ENCODE data around the gene RNF208.

RNF208 gene

DNA sequence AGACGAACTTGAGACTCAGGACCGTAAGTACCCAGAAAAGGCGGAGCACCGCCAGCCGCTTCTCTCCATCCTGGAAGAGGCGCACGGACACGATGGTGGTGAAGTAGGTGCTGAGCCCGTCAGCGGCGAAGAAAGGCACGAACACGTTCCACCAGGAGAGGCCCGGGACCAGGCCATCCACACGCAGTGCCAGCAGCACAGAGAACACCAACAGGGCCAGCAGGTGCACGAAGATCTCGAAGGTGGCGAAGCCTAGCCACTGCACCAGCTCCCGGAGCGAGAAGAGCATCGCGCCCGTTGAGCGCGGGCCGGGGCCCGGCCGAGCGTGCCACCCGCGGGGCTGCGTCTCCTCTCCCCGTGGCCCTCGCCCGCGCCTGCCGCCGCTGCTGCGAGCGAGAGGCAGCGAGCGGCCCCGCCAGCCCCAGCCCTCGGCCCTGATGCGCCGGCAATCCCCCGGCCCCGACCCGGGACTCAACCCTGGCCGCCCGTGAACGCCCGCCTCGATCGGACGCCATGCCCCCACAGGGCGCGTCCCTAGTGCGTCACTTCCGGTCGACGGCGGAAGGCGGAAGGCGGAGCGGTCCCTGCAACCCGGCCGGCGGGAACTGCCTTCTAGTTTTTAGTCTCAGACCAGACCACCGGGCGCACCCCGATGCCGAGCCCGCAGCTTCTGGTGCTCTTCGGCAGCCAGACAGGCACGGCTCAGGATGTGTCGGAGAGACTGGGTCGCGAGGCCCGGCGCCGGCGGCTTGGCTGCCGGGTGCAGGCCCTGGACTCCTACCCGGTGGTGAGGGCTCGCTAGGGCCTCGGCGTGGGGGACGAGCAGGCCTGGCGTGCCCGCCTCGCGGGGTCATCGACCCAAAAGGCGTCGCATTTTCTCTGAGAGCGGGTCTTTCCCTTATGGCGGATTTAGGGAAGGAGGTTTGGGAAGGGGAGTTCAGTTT is 16.6 kb downstream of the RNF208 start, which contains the start of the genes NDOR1 and TMEM203:
NDOR1 (plus strand) TSS at position 575 of the 944 bp plus-strand sequence; CDS start at position 653, 78 bp downstream.
TMEM203 (minus strand) TSS at position 523 of the 944 bp plus-strand sequence; CDS start at position 289, 234 bp downstream.
- H3K4me1 ChIP-seq (ENCODE audit: control insufficient read depth, low read length), result peaks cover 52% of the 10 kb centered on the region
- TF ChIP-seq, protein P1, sequence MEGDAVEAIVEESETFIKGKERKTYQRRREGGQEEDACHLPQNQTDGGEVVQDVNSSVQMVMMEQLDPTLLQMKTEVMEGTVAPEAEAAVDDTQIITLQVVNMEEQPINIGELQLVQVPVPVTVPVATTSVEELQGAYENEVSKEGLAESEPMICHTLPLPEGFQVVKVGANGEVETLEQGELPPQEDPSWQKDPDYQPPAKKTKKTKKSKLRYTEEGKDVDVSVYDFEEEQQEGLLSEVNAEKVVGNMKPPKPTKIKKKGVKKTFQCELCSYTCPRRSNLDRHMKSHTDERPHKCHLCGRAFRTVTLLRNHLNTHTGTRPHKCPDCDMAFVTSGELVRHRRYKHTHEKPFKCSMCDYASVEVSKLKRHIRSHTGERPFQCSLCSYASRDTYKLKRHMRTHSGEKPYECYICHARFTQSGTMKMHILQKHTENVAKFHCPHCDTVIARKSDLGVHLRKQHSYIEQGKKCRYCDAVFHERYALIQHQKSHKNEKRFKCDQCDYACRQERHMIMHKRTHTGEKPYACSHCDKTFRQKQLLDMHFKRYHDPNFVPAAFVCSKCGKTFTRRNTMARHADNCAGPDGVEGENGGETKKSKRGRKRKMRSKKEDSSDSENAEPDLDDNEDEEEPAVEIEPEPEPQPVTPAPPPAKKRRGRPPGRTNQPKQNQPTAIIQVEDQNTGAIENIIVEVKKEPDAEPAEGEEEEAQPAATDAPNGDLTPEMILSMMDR (IDR thresholded peaks at IDR 0.05; ENCODE audit: low read depth, low read length, poor library complexity, severe bottlenecking), result no peak
- no peak for TF ChIP-seq EZH2phosphoT487 (IDR thresholded peaks at IDR 0.05; ENCODE audit: borderline replicate concordance, low read length)
- peaks cover 36% of the 10 kb centered on the region for H3K36me3 ChIP-seq (ENCODE audit: control insufficient read depth, low read length)
- H3F3A ChIP-seq (ENCODE audit: control insufficient read depth, insufficient read depth), result peaks cover 6% of the 10 kb centered on the region
- H3K9me3 ChIP-seq (ENCODE audit: control insufficient read depth, insufficient read depth, low read length), result no peaks in the 10 kb centered on the region
- no peaks in the 10 kb centered on the region for H3K27me3 ChIP-seq (ENCODE audit: control insufficient read depth, low read length)
- no peaks in the 10 kb centered on the region for H3K9me2 ChIP-seq (replicated peaks; ENCODE audit: control insufficient read depth, low read length)
- peak within 1 kb of the TSS; percentile 45 for H3K27ac ChIP-seq (ENCODE audit: low read depth, low read length)
- H4K20me1 ChIP-seq (ENCODE audit: control insufficient read depth, insufficient read depth, low read depth, low read length), result peaks cover 5% of the 10 kb centered on the region; the same call in 1 of the 2 replicates
- H3K4me2 ChIP-seq (ENCODE audit: low read length), result peak within 1 kb of the TSS; percentile 92
- peak within 1 kb of the TSS; percentile 99 for H3K4me3 ChIP-seq (ENCODE audit: low read length)
- H3K79me2 ChIP-seq (ENCODE audit: control insufficient read depth, low read length), result peaks cover 76% of the 10 kb centered on the region

DNA sequence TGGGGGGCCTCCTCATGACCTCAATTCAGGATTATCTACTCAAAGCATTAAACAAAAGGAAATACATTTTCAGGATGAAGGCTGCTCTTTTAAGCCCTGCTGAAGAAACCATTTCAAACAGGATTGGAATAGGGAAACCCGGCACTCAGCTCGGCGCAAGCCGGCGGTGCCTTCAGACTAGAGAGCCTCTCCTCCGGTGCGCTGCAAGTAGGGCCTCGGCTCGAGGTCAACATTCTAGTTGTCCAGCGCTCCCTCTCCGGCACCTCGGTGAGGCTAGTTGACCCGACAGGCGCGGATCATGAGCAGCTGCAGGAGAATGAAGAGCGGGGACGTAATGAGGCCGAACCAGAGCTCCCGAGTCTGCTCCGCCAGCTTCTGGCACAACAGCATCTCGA is 17.3 kb downstream of the RNF208 start:
- Histone ChIP-seq H3K4me1 (ENCODE audit: control insufficient read depth, low read length) (peaks cover 52% of the 10 kb centered on the region), H3K79me2 (ENCODE audit: control insufficient read depth, low read length) (peaks cover 76% of the 10 kb centered on the region), H3K9me2 (replicated peaks; ENCODE audit: control insufficient read depth, low read length) (no peaks in the 10 kb centered on the region), H3K27me3 (ENCODE audit: control insufficient read depth, low read length) (no peaks in the 10 kb centered on the region), H4K20me1 (ENCODE audit: control insufficient read depth, insufficient read depth, low read depth, low read length) (peaks cover 5% of the 10 kb centered on the region; the same call in 1 of the 2 replicates), H3K9me3 (ENCODE audit: control insufficient read depth, insufficient read depth, low read length) (no peaks in the 10 kb centered on the region), H3K4me3 (ENCODE audit: low read length) (peak overlapping the region; percentile 99), H3F3A (ENCODE audit: control insufficient read depth, insufficient read depth) (peaks cover 6% of the 10 kb centered on the region), H3K27ac (ENCODE audit: low read depth, low read length) (no peak overlapping the region), H3K36me3 (ENCODE audit: control insufficient read depth, low read length) (peaks cover 36% of the 10 kb centered on the region), H3K4me2 (ENCODE audit: low read length) (peak overlapping the region; percentile 92)
- no peak for TF ChIP-seq EZH2phosphoT487 (IDR thresholded peaks at IDR 0.05; ENCODE audit: borderline replicate concordance, low read length)
- TF ChIP-seq, protein P1 (IDR thresholded peaks at IDR 0.05; ENCODE audit: low read depth, low read length, poor library complexity, severe bottlenecking), result no peak

DNA sequence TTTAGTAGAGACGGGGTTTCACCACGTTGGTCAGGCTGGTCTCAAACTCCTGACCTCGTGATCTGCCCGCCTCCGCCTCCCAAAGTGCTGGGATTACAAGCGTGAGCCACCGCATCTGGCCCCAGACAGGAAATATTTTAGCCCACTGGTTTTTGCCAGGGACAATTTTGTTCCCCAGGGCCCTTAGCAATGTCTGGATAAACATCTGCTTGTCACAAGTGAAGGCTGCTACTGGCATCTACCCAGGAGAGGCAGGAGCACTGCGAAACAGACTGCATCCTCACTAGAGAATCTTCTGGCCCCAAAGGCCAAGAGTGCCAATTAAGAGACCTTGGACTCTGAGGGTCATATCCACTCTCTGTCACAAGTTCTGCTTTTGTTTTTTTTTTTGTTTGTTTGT is 19.1 kb downstream of the RNF208 start:
- Histone ChIP-seq H3F3A (ENCODE audit: control insufficient read depth, insufficient read depth) (peaks cover 6% of the 10 kb centered on the region), H3K4me3 (ENCODE audit: low read length) (peak overlapping the region; percentile 32), H3K4me2 (ENCODE audit: low read length) (peak overlapping the region; percentile 92), H3K36me3 (ENCODE audit: control insufficient read depth, low read length) (peaks cover 29% of the 10 kb centered on the region), H3K79me2 (ENCODE audit: control insufficient read depth, low read length) (peaks cover 87% of the 10 kb centered on the region), H3K9me2 (replicated peaks; ENCODE audit: control insufficient read depth, low read length) (no peaks in the 10 kb centered on the region), H3K27ac (ENCODE audit: low read depth, low read length) (no peak overlapping the region), H4K20me1 (ENCODE audit: control insufficient read depth, insufficient read depth, low read depth, low read length) (peaks cover 5% of the 10 kb centered on the region; the same call in 1 of the 2 replicates), H3K9me3 (ENCODE audit: control insufficient read depth, insufficient read depth, low read length) (no peaks in the 10 kb centered on the region), H3K4me1 (ENCODE audit: control insufficient read depth, low read length) (peaks cover 68% of the 10 kb centered on the region), H3K27me3 (ENCODE audit: control insufficient read depth, low read length) (no peaks in the 10 kb centered on the region)
- TF ChIP-seq EZH2phosphoT487 (IDR thresholded peaks at IDR 0.05; ENCODE audit: borderline replicate concordance, low read length), result no peak
- TF ChIP-seq, protein P1 (IDR thresholded peaks at IDR 0.05; ENCODE audit: low read depth, low read length, poor library complexity, severe bottlenecking), result no peak

All from DOHH2 (cell line).